ENCODE results near the gene ATP2A2.

DNA sequence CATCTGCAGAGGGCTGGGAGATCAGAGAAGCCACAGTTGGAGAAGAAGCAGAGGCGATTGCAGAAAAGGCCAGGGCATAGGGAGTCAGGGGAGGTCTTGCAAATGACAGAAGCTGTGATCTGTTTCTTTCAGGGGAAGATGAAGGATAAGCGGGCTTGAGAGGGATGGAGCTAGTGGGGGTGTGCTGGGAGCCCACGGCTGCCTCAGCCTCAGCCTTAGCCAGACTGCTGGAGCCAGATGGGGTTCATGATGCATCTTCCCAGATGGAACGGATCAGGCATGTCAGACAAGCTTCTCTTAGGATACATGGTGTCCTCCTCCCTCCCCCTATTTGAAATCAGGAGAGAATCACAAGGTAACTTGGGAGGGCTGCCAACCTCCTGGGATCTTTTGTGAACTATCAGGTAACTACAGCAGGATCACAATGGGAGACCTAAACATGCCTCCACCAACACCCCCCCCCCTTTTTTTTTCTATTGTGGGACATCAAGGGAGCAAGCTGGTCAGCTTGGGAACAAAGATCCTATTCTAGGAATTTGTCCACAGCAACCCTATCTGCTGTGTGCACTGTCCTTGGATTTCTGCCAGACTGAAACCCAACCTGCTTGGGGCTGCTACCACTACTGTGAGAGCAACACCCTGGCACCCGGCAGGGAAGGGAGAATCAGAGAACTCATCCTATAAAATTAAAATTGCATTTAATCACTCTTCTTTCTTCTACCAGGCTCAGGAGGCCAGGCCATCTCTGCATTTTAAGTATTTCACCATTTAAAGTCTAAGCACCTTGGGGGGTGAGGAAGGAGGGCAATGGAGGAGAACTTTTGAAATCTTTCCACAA lies 10.7 kb upstream of the ATP2A2 start:
- TF ChIP-seq POLR2AphosphoS5 (IDR thresholded peaks at IDR 0.05; ENCODE audit: low read depth, low read length) (no peak), PHF8 (conservative IDR thresholded peaks at IDR 0.05; ENCODE audit: low read depth, low read length) (no peak), SIX5 (IDR thresholded peaks at IDR 0.05; ENCODE audit: low read depth, low read length) (no peak), POLR2A (IDR thresholded peaks at IDR 0.05; ENCODE audit: control extremely low read depth in 1 of 2, low read depth in 2 of 2, low read length in 2 of 2) (peak in 1 of 2 experiments; percentile 28; a peak in 1 of 3 replicates), NRF1 (IDR thresholded peaks at IDR 0.05; ENCODE audit: low read depth, low read length) (no peak)
- TF ChIP-seq, protein P1, sequence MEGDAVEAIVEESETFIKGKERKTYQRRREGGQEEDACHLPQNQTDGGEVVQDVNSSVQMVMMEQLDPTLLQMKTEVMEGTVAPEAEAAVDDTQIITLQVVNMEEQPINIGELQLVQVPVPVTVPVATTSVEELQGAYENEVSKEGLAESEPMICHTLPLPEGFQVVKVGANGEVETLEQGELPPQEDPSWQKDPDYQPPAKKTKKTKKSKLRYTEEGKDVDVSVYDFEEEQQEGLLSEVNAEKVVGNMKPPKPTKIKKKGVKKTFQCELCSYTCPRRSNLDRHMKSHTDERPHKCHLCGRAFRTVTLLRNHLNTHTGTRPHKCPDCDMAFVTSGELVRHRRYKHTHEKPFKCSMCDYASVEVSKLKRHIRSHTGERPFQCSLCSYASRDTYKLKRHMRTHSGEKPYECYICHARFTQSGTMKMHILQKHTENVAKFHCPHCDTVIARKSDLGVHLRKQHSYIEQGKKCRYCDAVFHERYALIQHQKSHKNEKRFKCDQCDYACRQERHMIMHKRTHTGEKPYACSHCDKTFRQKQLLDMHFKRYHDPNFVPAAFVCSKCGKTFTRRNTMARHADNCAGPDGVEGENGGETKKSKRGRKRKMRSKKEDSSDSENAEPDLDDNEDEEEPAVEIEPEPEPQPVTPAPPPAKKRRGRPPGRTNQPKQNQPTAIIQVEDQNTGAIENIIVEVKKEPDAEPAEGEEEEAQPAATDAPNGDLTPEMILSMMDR (IDR thresholded peaks at IDR 0.05; ENCODE audit: control extremely low read depth in 1 of 3, insufficient read depth in 1 of 3, low read depth in 1 of 3, low read length in 3 of 3): no peak
